Skeletal muscle tissue (tissue), 4 donors: ENCODE results near the gene PPP4R4. TPM values are rescaled to one million over a fixed set of nuclear protein-coding genes. Genes with fewer than 3 reads are reported as not detected.

Source experiments
- H3K27ac ChIP-seq: one replicate; pipeline ENCODE4 v1.7.0; 2013; ENCODE audit warnings: mild to moderate bottlenecking, low read depth, low read length, inconsistent platforms
- H3K27me3 ChIP-seq, 3 donors: one replicate each; pipeline ENCODE4 v1.7.0; 2013; ENCODE audit warnings: low read length in 3 of 3; ENCODE audit not compliant: control insufficient read depth in 3 of 3, insufficient read depth in 3 of 3
- H3K36me3 ChIP-seq, 3 donors: one replicate each; pipeline ENCODE4 v1.7.0; 2013; ENCODE audit warnings: low read length in 3 of 3; ENCODE audit not compliant: control insufficient read depth in 3 of 3, insufficient read depth in 3 of 3
- H3K4me1 ChIP-seq, 3 donors: one replicate each; pipeline ENCODE4 v1.7.0; 2013; ENCODE audit warnings: low read length in 3 of 3, mild to moderate bottlenecking in 3 of 3; ENCODE audit not compliant: control insufficient read depth in 3 of 3, insufficient read depth in 3 of 3
- H3K4me3 ChIP-seq, 3 donors: one replicate each; pipeline ENCODE4 v1.7.0; 2013; ENCODE audit warnings: low read length in 3 of 3
- H3K9ac ChIP-seq, 3 donors: one replicate each; pipeline ENCODE4 v1.7.0; 2013; ENCODE audit warnings: low read length in 3 of 3, mild to moderate bottlenecking in 3 of 3, moderate library complexity in 2 of 3, low read depth in 1 of 3
- H3K9me3 ChIP-seq, 3 donors: one replicate each; pipeline ENCODE4 v1.7.0; 2013; ENCODE audit warnings: low read length in 3 of 3; ENCODE audit not compliant: control insufficient read depth in 3 of 3
- total RNA-seq: library from RNA; depleted of rRNA; stranded (reverse); fragments of >200 nt; gene quantifications from one replicate; pipeline ENCODE4 v1.2.3, GENCODE V29; 2014
- donor health status: Osteomylitis.

Gene PPP4R4
- total RNA-seq, 1 donor from 2014 or later, result 0.52 TPM

- Histone ChIP-seq H3K9me3 (peaks cover 8 to 10% (median 10%) of the 10 kb centered on the region in 3 donors), H3K9ac (no peak overlapping the region), H3K27ac (no peak overlapping the region), H3K27me3 (peaks cover 0 to 2% (median 0%) of the 10 kb centered on the region in 3 donors), H3K4me3 (no peak overlapping the region), H3K4me1 (no peaks in the 10 kb centered on the region), H3K36me3 (no peaks in the 10 kb centered on the region)
Observed at GRCh38 chr14:94310248-94310647, 136.1 kb downstream of the PPP4R4 start.

- peaks cover 5 to 10% (median 7%) of the 10 kb centered on the region in 3 donors for H3K9me3 ChIP-seq
- H3K27ac ChIP-seq, result no peak overlapping the region
- no peaks in the 10 kb centered on the region for H3K4me1 ChIP-seq
- no peaks in the 10 kb centered on the region for H3K36me3 ChIP-seq
- no peaks in the 10 kb centered on the region for H3K27me3 ChIP-seq
- H3K9ac ChIP-seq, result no peak overlapping the region
- no peak overlapping the region for H3K4me3 ChIP-seq
Observed at GRCh38 chr14:94312481-94313246, 138.5 kb downstream of the PPP4R4 start.

GRCh38 chr14:94313991-94314655 is 140.0 kb downstream of the PPP4R4 start:
- H3K27me3 ChIP-seq, result no peaks in the 10 kb centered on the region
- no peak overlapping the region for H3K9ac ChIP-seq
- no peak overlapping the region for H3K27ac ChIP-seq
- H3K4me3 ChIP-seq, result no peak overlapping the region
- H3K4me1 ChIP-seq, result no peaks in the 10 kb centered on the region
- H3K9me3 ChIP-seq, result peaks cover 0 to 6% (median 3%) of the 10 kb centered on the region in 3 donors
- no peaks in the 10 kb centered on the region for H3K36me3 ChIP-seq

GRCh38 chr14:94314890-94315289 is 140.8 kb downstream of the PPP4R4 start:
- Histone ChIP-seq H3K27me3 (no peaks in the 10 kb centered on the region), H3K9me3 (no peaks in the 10 kb centered on the region), H3K9ac (no peak overlapping the region), H3K4me1 (no peaks in the 10 kb centered on the region), H3K4me3 (no peak overlapping the region), H3K27ac (no peak overlapping the region), H3K36me3 (no peaks in the 10 kb centered on the region)

GRCh38 chr14:94316692-94317091 is 142.6 kb downstream of the PPP4R4 start:
- Histone ChIP-seq H3K4me1 (no peaks in the 10 kb centered on the region), H3K9ac (no peak overlapping the region), H3K36me3 (no peaks in the 10 kb centered on the region), H3K9me3 (no peaks in the 10 kb centered on the region), H3K4me3 (no peak overlapping the region), H3K27ac (no peak overlapping the region), H3K27me3 (peaks cover 0 to 3% (median 0%) of the 10 kb centered on the region in 3 donors)

- H3K27ac ChIP-seq, result no peak overlapping the region
Observed at GRCh38 chr14:94317259-94317658, 143.1 kb downstream of the PPP4R4 start.

GRCh38 chr14:94320243-94320642 is 146.1 kb downstream of the PPP4R4 start:
- H3K27me3 ChIP-seq, result peaks cover 0 to 3% (median 0%) of the 10 kb centered on the region in 3 donors
- H3K4me1 ChIP-seq, result no peaks in the 10 kb centered on the region
- H3K9me3 ChIP-seq, result no peaks in the 10 kb centered on the region
- no peak overlapping the region for H3K9ac ChIP-seq
- no peaks in the 10 kb centered on the region for H3K36me3 ChIP-seq
- no peak overlapping the region for H3K4me3 ChIP-seq
- H3K27ac ChIP-seq, result no peak overlapping the region

More at GRCh38 chr14:94317259-94317658, 143.1 kb downstream of the PPP4R4 start:
- no peak overlapping the region for H3K4me3 ChIP-seq
- H3K36me3 ChIP-seq, result no peaks in the 10 kb centered on the region
- H3K9me3 ChIP-seq, result no peaks in the 10 kb centered on the region
- H3K4me1 ChIP-seq, result no peaks in the 10 kb centered on the region
- no peak overlapping the region for H3K9ac ChIP-seq
- H3K27me3 ChIP-seq, result peaks cover 0 to 3% (median 0%) of the 10 kb centered on the region in 3 donors

- no peaks in the 10 kb centered on the region for H3K4me1 ChIP-seq
- H3K36me3 ChIP-seq, result no peaks in the 10 kb centered on the region
- no peak overlapping the region for H3K27ac ChIP-seq
- peaks cover 0 to 3% (median 0%) of the 10 kb centered on the region in 3 donors for H3K9me3 ChIP-seq
- H3K27me3 ChIP-seq, result peaks cover 0 to 3% (median 0%) of the 10 kb centered on the region in 3 donors
- H3K4me3 ChIP-seq, result no peak overlapping the region
- no peak overlapping the region for H3K9ac ChIP-seq
Observed at GRCh38 chr14:94321421-94322271, 147.5 kb downstream of the PPP4R4 start.

GRCh38 chr14:94322648-94323570 is 148.8 kb downstream of the PPP4R4 start, which contains the start of gene SERPINA6:
Gene SERPINA6 (minus strand): TSS chr14:94323336. CDS start chr14:94314648, 8,688 bp downstream.
- H3K27ac ChIP-seq, result no peak within 1 kb of the TSS
- no peak within 1 kb of the TSS for H3K9ac ChIP-seq
- H3K9me3 ChIP-seq, result peaks cover 0 to 4% (median 0%) of the 10 kb centered on the region in 3 donors

More at GRCh38 chr14:94322648-94323570, 148.8 kb downstream of the PPP4R4 start, which contains the start of gene SERPINA6:
- Histone ChIP-seq H3K4me1 (no peaks in the 10 kb centered on the region), H3K4me3 (no peak within 1 kb of the TSS), H3K27me3 (peaks cover 0 to 3% (median 0%) of the 10 kb centered on the region in 3 donors), H3K36me3 (no peaks in the 10 kb centered on the region)
